Measurements from ENCODE around the gene METTL16. TPM values are rescaled to one million over a fixed set of nuclear protein-coding genes. Genes with fewer than 3 reads are reported as not detected.

METTL16 gene
- total and polyA plus RNA-seq, 4 donors: 4.1 to 8.9 (median 6.6) TPM

GRCh38 chr17:2511138-2511461 is 588 bp downstream of the METTL16 start:
- Histone ChIP-seq H3K27me3 (ENCODE audit: control insufficient read depth in 4 of 4, insufficient read depth in 4 of 4, low read length in 3 of 4) (no peaks in the 10 kb centered on the region), H3K9ac (ENCODE audit: low read depth in 1 of 2, low read length in 2 of 2) (peak overlapping the region; percentile 69 to 94), H3K36me3 (ENCODE audit: control insufficient read depth in 4 of 4, insufficient read depth in 3 of 4, low read depth in 1 of 4, low read length in 3 of 4) (no peaks in the 10 kb centered on the region), H3K9me3 (ENCODE audit: control insufficient read depth in 4 of 4, low read length in 3 of 4) (no peaks in the 10 kb centered on the region), H3K27ac (ENCODE audit: low read depth in 1 of 2, low read length in 2 of 2) (peak overlapping the region; percentile 81 to 90), H3K4me1 (ENCODE audit: control insufficient read depth in 4 of 4, insufficient read depth in 4 of 4, low read length in 3 of 4) (peaks cover 3 to 20% (median 6%) of the 10 kb centered on the region in 4 donors), H3K4me3 (ENCODE audit: low read depth in 1 of 3, low read length in 3 of 3) (peak overlapping the region; percentile 61 to 87 (median 87))
- WGBS: under 1% methylated on average over 5 of the region's 5 CpGs
- TF ChIP-seq HNF4A (conservative IDR thresholded peaks at IDR 0.05) (no peak), MAX (IDR thresholded peaks at IDR 0.05) (no peak), JUND (IDR thresholded peaks at IDR 0.05) (no peak), ATF3 (IDR thresholded peaks at IDR 0.05) (no peak), TAF1 (conservative IDR thresholded peaks at IDR 0.05) (no peak), YY1 (IDR thresholded peaks at IDR 0.05) (no peak), EGR1 (IDR thresholded peaks at IDR 0.05; ENCODE audit: low read depth in 2 of 2) (no peak), FOXA2 (IDR thresholded peaks at IDR 0.05) (no peak), REST (IDR thresholded peaks at IDR 0.05) (no peak), GABPA (IDR thresholded peaks at IDR 0.05 in 1 of 2, conservative IDR thresholded peaks at IDR 0.05 in 1 of 2) (no peak), CTCF (IDR thresholded peaks at IDR 0.05; ENCODE audit: low read depth, low read length, missing input control) (no peak), NR2F2 (IDR thresholded peaks at IDR 0.05) (no peak)
- no peak for DNase-seq (ENCODE audit: low spot score)

- DNase-seq (ENCODE audit: low spot score): no peak
- H3K9ac ChIP-seq (ENCODE audit: low read depth in 1 of 2, low read length in 2 of 2): peak overlapping the region; percentile 69 to 94
- no peaks in the 10 kb centered on the region for H3K36me3 ChIP-seq (ENCODE audit: control insufficient read depth in 4 of 4, insufficient read depth in 3 of 4, low read depth in 1 of 4, low read length in 3 of 4)
- no peaks in the 10 kb centered on the region for H3K27me3 ChIP-seq (ENCODE audit: control insufficient read depth in 4 of 4, insufficient read depth in 4 of 4, low read length in 3 of 4)
- 60% methylated on average over 2 of the region's 2 CpGs for whole genome bisulfite sequencing
- TF ChIP-seq SP1 (IDR thresholded peaks at IDR 0.05) (no peak), ZBTB33 (IDR thresholded peaks at IDR 0.05) (no peak), HNF4G (IDR thresholded peaks at IDR 0.05) (no peak), FOXA2 (IDR thresholded peaks at IDR 0.05) (no peak), RXRA (IDR thresholded peaks at IDR 0.05) (no peak), FOXA1 (IDR thresholded peaks at IDR 0.05) (no peak), NR2F2 (IDR thresholded peaks at IDR 0.05) (no peak), JUND (IDR thresholded peaks at IDR 0.05) (no peak)
- peak overlapping the region; percentile 61 to 87 (median 87) for H3K4me3 ChIP-seq (ENCODE audit: low read depth in 1 of 3, low read length in 3 of 3)
- peaks cover 3 to 20% (median 6%) of the 10 kb centered on the region in 4 donors for H3K4me1 ChIP-seq (ENCODE audit: control insufficient read depth in 4 of 4, insufficient read depth in 4 of 4, low read length in 3 of 4)
- no peaks in the 10 kb centered on the region for H3K9me3 ChIP-seq (ENCODE audit: control insufficient read depth in 4 of 4, low read length in 3 of 4)
- peak overlapping the region in 1 of 2 donors; percentile 81 for H3K27ac ChIP-seq (ENCODE audit: low read depth in 1 of 2, low read length in 2 of 2)
These were observed 1.1 kb downstream of the METTL16 start for GRCh38 chr17:2510559-2510958.
